Nephron progenitor cell (in vitro differentiated cells): ENCODE data around the gene RAD51B.

Experiments used
- DNase-seq: peaks from one replicate; pipeline ENCODE4 v3.0.0; 2021
- H3K27ac Mint-ChIP-seq: 2 replicates; pipeline ENCODE4 v1.8.0; 2021; ENCODE audit warnings: mild to moderate bottlenecking, moderate library complexity, mixed read lengths
- H3K27me3 Mint-ChIP-seq: 2 replicates; pipeline ENCODE4 v1.8.0; 2021; ENCODE audit warnings: mild to moderate bottlenecking, low read depth, mixed read lengths; ENCODE audit not compliant: poor library complexity
- H3K36me3 Mint-ChIP-seq: 2 replicates; pipeline ENCODE4 v1.8.0; 2021; ENCODE audit warnings: low read depth, mixed read lengths
- H3K4me1 Mint-ChIP-seq: 2 replicates; pipeline ENCODE4 v1.8.0; 2021; ENCODE audit warnings: mixed read lengths
- H3K4me3 Mint-ChIP-seq: 2 replicates; pipeline ENCODE4 v1.8.0; 2021; ENCODE audit warnings: mild to moderate bottlenecking, moderate library complexity, mixed read lengths
- H3K9me3 Mint-ChIP-seq: 2 replicates; pipeline ENCODE4 v1.8.0; 2021; ENCODE audit warnings: mild to moderate bottlenecking, moderate library complexity, mixed read lengths
- CTCF ChIP-seq: fragments of 200-600 bp; sonication (generic); IDR thresholded peaks from 2 replicates; pipeline ENCODE4 v1.5.0; 2021; ENCODE audit warnings: antibody characterized with exemption

Gene RAD51B

GRCh38 chr14:68719634-68720384 lies 900.2 kb downstream of the RAD51B start:
- H3K4me3 Mint-ChIP-seq: no peak overlapping the region
- H3K36me3 Mint-ChIP-seq: no peaks in the 10 kb centered on the region
- TF ChIP-seq CTCF: no peak
- no peak overlapping the region for H3K27ac Mint-ChIP-seq
- no peak for DNase-seq
- peaks cover 30% of the 10 kb centered on the region for H3K4me1 Mint-ChIP-seq
- H3K9me3 Mint-ChIP-seq: peaks cover 14% of the 10 kb centered on the region
- peaks cover 17% of the 10 kb centered on the region for H3K27me3 Mint-ChIP-seq

GRCh38 chr14:68722186-68722585 lies 902.6 kb downstream of the RAD51B start:
- H3K27ac Mint-ChIP-seq: no peak overlapping the region
- H3K36me3 Mint-ChIP-seq: no peaks in the 10 kb centered on the region
- TF ChIP-seq CTCF: no peak
- no peak overlapping the region for H3K4me3 Mint-ChIP-seq
- peaks cover 14% of the 10 kb centered on the region for H3K9me3 Mint-ChIP-seq
- H3K27me3 Mint-ChIP-seq: peaks cover 17% of the 10 kb centered on the region
- DNase-seq: no peak
- H3K4me1 Mint-ChIP-seq: peaks cover 21% of the 10 kb centered on the region

- DNase-seq: no peak
- H3K4me1 Mint-ChIP-seq: peaks cover 28% of the 10 kb centered on the region
- H3K36me3 Mint-ChIP-seq: no peaks in the 10 kb centered on the region
- peaks cover 17% of the 10 kb centered on the region for H3K27me3 Mint-ChIP-seq
- no peak overlapping the region for H3K4me3 Mint-ChIP-seq
- peaks cover 14% of the 10 kb centered on the region for H3K9me3 Mint-ChIP-seq
- TF ChIP-seq CTCF: no peak
- H3K27ac Mint-ChIP-seq: no peak overlapping the region
These were observed 903.5 kb downstream of the RAD51B start for GRCh38 chr14:68722968-68723566.

- H3K27ac Mint-ChIP-seq: no peak overlapping the region
- no peak overlapping the region for H3K4me3 Mint-ChIP-seq
- no peaks in the 10 kb centered on the region for H3K36me3 Mint-ChIP-seq
- no peak for TF ChIP-seq CTCF
- no peak for DNase-seq
- peaks cover 36% of the 10 kb centered on the region for H3K4me1 Mint-ChIP-seq
- H3K27me3 Mint-ChIP-seq: peaks cover 17% of the 10 kb centered on the region
- peaks cover 14% of the 10 kb centered on the region for H3K9me3 Mint-ChIP-seq
These were observed 904.3 kb downstream of the RAD51B start for GRCh38 chr14:68723808-68724268.

GRCh38 chr14:68724914-68725313 lies 905.3 kb downstream of the RAD51B start:
- Mint-ChIP-seq H3K36me3 (no peaks in the 10 kb centered on the region), H3K27me3 (peaks cover 21% of the 10 kb centered on the region), H3K27ac (no peak overlapping the region), H3K4me3 (no peak overlapping the region), H3K9me3 (peaks cover 10% of the 10 kb centered on the region), H3K4me1 (peaks cover 42% of the 10 kb centered on the region)
- TF ChIP-seq CTCF: no peak
- DNase-seq: no peak
